ENCODE results near the gene ALDH18A1. TPM values are rescaled to one million over a fixed set of nuclear protein-coding genes. Genes with fewer than 3 reads are reported as not detected.

ALDH18A1 gene
- polyA plus RNA-seq, 1 donor (not counting 4 experiments of a cell fraction or from before 2014, with no cell fraction given), result 53.4 TPM

GRCh38 chr10:95573527-95573926 is 83.0 kb downstream of the ALDH18A1 start:
- no peaks in the 10 kb centered on the region for H3K4me1 ChIP-seq (ENCODE audit: control insufficient read depth, extremely low read depth, insufficient read depth, low read length)
- DNase-seq (ENCODE audit: low read depth, low spot score) (no peak), FAIRE-seq (no peak)
- H3K9me1 ChIP-seq (ENCODE audit: control insufficient read depth, extremely low read depth, insufficient read depth, low read length), result no peaks in the 10 kb centered on the region
- H3K27ac ChIP-seq (ENCODE audit: control insufficient read depth, insufficient read depth, low read length), result no peak overlapping the region
- dilution Hi-C loops (cut with MboI; ENCODE audit: extremely low pct_ligation_motif_present, low sequenced_read_pairs), result no loop called here
- H3K36me3 ChIP-seq (ENCODE audit: control insufficient read depth in 2 of 2, extremely low read depth in 1 of 2, insufficient read depth in 2 of 2, low read length in 2 of 2), result no peaks in the 10 kb centered on the region
- H3K9ac ChIP-seq (ENCODE audit: control insufficient read depth, extremely low read depth, insufficient read depth, low read length), result no peak overlapping the region
- no peaks in the 10 kb centered on the region for H3K79me2 ChIP-seq (ENCODE audit: control insufficient read depth, insufficient read depth, low read length)
- no peak overlapping the region for H2AFZ ChIP-seq (ENCODE audit: control insufficient read depth, low read length)
- TF ChIP-seq CTCF (optimal IDR thresholded peaks at IDR 0.05 in 1 of 3, IDR thresholded peaks at IDR 0.05 in 1 of 3, conservative IDR thresholded peaks at IDR 0.05 in 1 of 3; ENCODE audit: extremely low read depth in 1 of 3, insufficient read depth in 2 of 3, low read length in 3 of 3) (no peak), EZH2 (IDR thresholded peaks at IDR 0.05; ENCODE audit: low read length) (no peak)
- no peak overlapping the region for H3K4me2 ChIP-seq (ENCODE audit: control insufficient read depth, extremely low read depth, insufficient read depth, low read depth, low read length)
- no peaks in the 10 kb centered on the region for H4K20me1 ChIP-seq (ENCODE audit: control insufficient read depth, extremely low read depth, insufficient read depth, low read length)
- no peaks in the 10 kb centered on the region for H3K9me3 ChIP-seq (ENCODE audit: control insufficient read depth, low read depth, low read length)
- no peak overlapping the region for H3K4me3 ChIP-seq (ENCODE audit: control insufficient read depth in 2 of 3, extremely low read depth in 1 of 3, insufficient read depth in 2 of 3, low read depth in 1 of 3, low read length in 3 of 3)
- no peaks in the 10 kb centered on the region for H3K27me3 ChIP-seq (ENCODE audit: control insufficient read depth, extremely low read depth, insufficient read depth, low read length)

GRCh38 chr10:95572131-95572820 is 84.2 kb downstream of the ALDH18A1 start:
- Histone ChIP-seq H3K4me2 (ENCODE audit: control insufficient read depth, extremely low read depth, insufficient read depth, low read depth, low read length) (no peak overlapping the region), H3K27ac (ENCODE audit: control insufficient read depth, insufficient read depth, low read length) (no peak overlapping the region), H4K20me1 (ENCODE audit: control insufficient read depth, extremely low read depth, insufficient read depth, low read length) (no peaks in the 10 kb centered on the region), H3K9me1 (ENCODE audit: control insufficient read depth, extremely low read depth, insufficient read depth, low read length) (no peaks in the 10 kb centered on the region), H3K4me3 (ENCODE audit: control insufficient read depth in 2 of 3, extremely low read depth in 1 of 3, insufficient read depth in 2 of 3, low read depth in 1 of 3, low read length in 3 of 3) (no peak overlapping the region), H3K9ac (ENCODE audit: control insufficient read depth, extremely low read depth, insufficient read depth, low read length) (no peak overlapping the region), H3K36me3 (ENCODE audit: control insufficient read depth in 2 of 2, extremely low read depth in 1 of 2, insufficient read depth in 2 of 2, low read length in 2 of 2) (no peaks in the 10 kb centered on the region), H2AFZ (ENCODE audit: control insufficient read depth, low read length) (no peak overlapping the region), H3K9me3 (ENCODE audit: control insufficient read depth, low read depth, low read length) (no peaks in the 10 kb centered on the region), H3K27me3 (ENCODE audit: control insufficient read depth, extremely low read depth, insufficient read depth, low read length) (no peaks in the 10 kb centered on the region), H3K4me1 (ENCODE audit: control insufficient read depth, extremely low read depth, insufficient read depth, low read length) (no peaks in the 10 kb centered on the region), H3K79me2 (ENCODE audit: control insufficient read depth, insufficient read depth, low read length) (no peaks in the 10 kb centered on the region)
- dilution Hi-C loops (cut with MboI; ENCODE audit: extremely low pct_ligation_motif_present, low sequenced_read_pairs), result no loop called here
- no peak for TF ChIP-seq CTCF (optimal IDR thresholded peaks at IDR 0.05 in 1 of 3, IDR thresholded peaks at IDR 0.05 in 1 of 3, conservative IDR thresholded peaks at IDR 0.05 in 1 of 3; ENCODE audit: extremely low read depth in 1 of 3, insufficient read depth in 2 of 3, low read length in 3 of 3)
- no peak for TF ChIP-seq EZH2 (IDR thresholded peaks at IDR 0.05; ENCODE audit: low read length)
- FAIRE-seq (no peak), DNase-seq (ENCODE audit: low read depth, low spot score) (no peak)
